Inflammatory macrophage (primary cell): ENCODE results near the gene RRH.
A peak's percentile ranks its signal among the peaks of the same experiment; 100 is the strongest.
"Not testable (repeated sequence)": the region's sequence is repeated elsewhere in the genome, so short reads cannot be mapped to it uniquely, and the experiment has no call there.

ENCODE experiments used
- DNase-seq, 2 donors: peaks; one replicate each; pipeline ENCODE4 v3.0.0-alpha.2; 2020 to 2022
- total RNA-seq, 18 experiments: gene quantifications; one replicate each; lab custom pipeline; 2026; ENCODE audit warnings: mixed read lengths in 6 of 18, inconsistent platforms in 2 of 18; lab: John Stamatoyannopoulos, UW

Gene RRH, protein sequence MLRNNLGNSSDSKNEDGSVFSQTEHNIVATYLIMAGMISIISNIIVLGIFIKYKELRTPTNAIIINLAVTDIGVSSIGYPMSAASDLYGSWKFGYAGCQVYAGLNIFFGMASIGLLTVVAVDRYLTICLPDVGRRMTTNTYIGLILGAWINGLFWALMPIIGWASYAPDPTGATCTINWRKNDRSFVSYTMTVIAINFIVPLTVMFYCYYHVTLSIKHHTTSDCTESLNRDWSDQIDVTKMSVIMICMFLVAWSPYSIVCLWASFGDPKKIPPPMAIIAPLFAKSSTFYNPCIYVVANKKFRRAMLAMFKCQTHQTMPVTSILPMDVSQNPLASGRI
- total RNA-seq, result 0 to 0.43 (median 0.12) reads per million in 18 experiments

DNA sequence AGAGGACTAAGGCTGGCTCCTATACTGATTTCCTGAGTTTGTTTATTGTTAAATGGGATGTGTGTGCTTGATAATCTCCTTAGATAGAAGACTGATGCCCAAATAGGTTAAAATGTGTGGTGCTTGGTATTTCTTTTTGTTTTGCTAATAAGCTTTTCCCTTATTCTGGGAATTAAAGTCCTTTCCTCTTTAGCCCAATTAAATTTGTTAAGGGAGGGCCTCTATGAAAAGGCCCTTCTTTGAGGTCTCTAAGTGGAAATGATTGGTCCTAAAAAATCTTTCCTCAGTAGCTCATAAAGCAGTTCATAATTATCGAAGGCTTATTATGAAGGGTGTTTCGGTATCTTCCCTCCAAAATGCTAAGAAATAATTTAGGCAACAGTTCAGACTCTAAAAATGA is at the start of gene RRH:
Gene RRH (plus strand): TSS at position 301 of the 400 bp plus-strand sequence. CDS start 56 bp downstream, at position 357.
- no peak for DNase-seq

DNA sequence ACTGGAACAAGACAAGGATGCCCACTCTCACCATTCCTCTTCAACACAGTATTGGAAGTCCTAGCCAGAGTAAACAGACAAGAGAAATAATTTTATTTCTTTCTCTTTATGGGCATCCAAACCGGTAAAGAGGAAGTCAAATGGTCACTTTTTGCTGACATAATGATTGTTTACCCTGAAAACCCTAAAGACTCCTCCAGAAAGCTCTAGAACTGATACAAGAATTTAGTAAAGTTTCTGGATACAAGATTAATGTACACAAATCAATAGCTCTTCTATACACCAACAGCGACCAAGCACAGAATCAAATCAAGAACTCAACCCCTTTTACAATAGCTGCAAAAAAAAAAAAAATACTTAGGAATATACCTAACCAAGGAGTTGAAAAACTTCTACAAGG is 45.7 kb upstream of the RRH start:
- DNase-seq, result not testable (repeated sequence)

DNA sequence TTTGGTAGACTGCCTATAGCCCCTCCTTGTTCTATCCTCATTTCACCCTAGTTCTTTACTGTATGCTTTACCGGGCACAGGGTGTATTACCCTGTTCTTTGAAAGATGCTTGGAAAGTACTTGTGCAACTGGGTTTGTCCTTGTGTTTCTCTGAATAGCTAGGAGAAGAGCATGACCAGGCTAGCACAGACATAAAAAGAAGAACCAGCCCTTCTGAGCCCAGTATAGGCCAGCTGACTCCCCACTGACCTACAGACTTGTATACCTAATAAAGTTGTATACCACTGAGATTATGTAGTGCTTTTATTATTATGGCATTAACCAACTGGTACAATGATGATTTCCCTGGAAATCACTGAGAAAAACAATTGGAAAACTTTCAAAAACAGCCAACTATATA is 40.9 kb upstream of the RRH start:
- DNase-seq, result no peak

DNA sequence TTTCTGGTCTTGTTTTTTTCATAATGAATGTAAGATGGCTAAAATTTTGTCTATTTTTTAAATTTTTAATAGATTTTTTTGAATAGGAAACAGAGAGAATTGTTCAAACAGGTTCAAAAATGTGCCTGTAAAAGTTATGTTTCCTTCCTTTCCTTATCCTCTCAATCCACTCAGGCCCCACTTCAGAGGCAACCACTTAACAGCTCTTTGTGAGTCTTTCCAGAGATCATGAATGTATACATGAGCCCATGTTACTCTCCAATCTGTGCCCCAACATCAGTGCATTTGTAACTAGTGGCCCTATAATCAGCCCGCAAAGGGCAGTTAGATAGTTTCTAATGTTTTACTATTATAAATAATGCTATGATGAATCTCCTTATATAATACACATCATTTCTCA is 40.0 kb upstream of the RRH start:
- no peak for DNase-seq

DNA sequence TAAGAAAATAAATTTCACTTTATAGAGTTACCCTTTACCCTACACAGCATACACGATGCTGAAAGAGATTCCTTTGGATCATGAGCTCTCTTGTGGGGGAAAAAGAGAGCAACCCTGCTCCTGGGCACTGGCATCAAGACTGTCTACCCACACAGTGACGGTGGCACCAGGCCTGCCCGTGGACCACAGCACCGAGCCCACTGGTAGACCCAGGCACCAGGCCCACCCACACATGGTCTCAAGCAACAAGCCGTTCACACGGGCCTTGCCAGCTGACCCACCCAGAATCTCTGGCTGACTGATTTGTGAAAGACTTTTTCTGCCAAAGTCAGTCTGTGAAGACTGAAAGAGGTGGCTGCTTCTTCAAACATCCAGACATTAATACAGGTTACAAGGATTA is 32.7 kb upstream of the RRH start:
- no peak for DNase-seq

DNA sequence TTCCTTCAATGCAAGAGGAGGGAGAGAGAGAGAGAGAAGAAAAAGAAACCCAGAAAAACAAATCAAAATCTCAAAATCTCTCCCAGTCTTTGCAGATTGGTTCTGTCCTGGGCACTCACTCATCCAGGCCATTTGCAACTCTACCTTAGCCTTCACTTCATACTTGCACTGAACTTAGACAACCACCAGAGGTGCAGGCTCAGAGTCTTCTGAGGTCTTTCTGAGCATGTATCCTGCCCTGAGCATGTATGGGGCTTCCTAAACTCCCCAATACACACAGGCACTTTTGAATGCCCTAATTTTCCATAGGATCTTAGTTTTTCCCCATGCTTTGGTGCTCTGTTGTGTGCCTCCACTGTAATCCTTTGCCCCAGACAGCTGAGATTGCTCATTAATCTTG is 28.9 kb upstream of the RRH start:
- no peak for DNase-seq

DNA sequence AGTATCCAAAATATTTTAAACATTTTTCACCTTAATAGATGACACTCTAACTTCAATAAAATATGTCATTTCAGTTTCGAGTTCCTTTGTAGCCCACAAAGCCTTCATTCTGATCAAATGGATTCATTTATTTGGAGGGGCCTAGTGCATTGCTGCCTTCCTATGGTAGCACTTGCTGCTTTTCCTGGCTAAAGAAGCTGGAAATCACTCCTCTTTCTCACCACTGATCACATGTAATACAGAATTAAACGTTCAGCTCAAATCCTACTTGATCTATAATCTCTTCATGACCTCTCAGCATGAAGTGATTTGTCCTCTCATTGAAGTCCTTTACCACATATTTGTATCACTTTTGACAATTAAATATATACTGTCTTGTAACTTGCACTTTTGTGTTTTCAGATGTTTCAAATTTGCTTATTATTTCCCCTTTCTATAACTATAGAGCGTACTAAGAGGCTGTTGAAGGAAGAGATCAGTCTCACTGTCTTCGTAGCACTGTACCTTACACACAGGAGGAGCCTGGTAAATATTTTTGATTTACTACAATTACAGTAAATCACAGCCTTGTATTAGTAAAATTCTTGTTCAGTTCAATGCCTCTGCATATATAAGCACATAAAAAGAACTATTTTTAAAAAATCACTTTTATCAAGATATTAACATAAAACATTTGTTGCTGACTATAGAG is 26.5 kb upstream of the RRH start:
- DNase-seq, result no peak

DNA sequence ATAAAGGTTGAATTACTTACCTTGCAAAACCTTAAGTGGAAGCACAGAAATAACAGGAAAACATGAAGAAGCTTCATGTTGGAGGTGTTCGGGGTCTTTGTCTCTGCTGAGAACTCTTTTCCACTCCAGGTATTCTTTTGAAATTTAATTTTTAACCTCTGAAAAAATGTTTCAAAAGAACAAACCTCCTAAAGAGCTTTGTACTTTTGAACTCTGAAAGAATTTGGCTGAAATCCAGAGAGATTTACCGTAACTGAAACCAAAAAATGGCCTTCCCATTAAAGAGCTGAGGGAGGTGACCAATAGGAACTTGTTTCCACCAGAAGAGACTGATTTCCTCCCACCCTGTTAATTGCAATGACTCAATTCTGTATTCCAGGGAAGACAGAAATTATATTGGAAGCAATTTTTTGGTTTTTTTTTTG is 25.9 kb upstream of the RRH start, which contains the start of gene CFI:
Gene CFI (minus strand): TSS at position 105 of the 425 bp plus-strand sequence. CDS start 28 bp downstream, at position 77.
- no peak for DNase-seq

DNA sequence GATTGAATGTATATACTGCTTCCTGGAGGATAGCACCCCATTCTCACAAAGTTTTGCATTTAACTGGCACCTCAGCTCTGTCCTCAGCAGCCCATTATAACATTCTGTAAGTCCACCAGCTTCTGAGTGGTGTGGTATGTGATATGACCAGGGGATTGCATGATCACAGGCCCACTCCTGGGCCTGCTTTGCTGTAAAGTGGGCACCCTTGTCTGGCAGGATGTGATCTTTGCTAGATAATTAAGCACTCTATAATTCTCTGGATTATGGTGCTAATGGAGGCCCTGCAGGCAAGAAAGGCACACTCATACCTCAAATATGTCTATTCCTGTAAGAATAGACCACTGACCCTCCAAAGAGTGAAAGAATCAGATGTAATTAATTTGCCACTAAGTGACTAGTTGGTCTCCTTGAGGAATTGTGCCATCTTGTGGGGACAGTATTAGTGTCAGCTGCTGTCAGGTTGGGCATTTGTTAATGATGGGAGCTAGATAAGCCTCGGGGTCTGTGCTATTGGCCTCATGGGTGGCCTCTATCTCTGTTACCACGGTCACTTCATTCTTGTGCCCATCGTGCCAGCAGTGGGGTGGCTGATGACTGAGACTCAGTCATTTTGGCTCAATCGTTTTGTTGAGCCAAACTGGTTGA is 23.7 kb upstream of the RRH start:
- DNase-seq, result peak; percentile 24 to 26

DNA sequence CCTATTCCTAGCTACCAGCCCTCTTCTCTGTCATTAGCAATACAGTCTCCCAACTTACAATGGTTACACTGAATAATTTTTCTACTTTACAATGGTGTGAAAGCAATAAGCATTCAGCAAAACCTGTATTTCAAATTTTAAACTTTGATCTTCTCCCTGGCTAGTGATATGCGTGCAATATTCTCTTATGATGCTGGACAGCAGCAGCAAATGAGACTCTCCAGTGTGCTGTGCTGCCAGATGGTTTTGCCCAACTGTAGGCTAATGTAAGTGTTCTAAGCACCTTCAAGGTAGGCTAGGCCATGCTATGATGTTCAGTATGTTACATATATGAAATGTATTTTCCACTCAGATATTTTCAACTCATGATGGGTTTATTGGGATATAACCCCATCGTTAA is 18.1 kb upstream of the RRH start:
- no peak for DNase-seq

DNA sequence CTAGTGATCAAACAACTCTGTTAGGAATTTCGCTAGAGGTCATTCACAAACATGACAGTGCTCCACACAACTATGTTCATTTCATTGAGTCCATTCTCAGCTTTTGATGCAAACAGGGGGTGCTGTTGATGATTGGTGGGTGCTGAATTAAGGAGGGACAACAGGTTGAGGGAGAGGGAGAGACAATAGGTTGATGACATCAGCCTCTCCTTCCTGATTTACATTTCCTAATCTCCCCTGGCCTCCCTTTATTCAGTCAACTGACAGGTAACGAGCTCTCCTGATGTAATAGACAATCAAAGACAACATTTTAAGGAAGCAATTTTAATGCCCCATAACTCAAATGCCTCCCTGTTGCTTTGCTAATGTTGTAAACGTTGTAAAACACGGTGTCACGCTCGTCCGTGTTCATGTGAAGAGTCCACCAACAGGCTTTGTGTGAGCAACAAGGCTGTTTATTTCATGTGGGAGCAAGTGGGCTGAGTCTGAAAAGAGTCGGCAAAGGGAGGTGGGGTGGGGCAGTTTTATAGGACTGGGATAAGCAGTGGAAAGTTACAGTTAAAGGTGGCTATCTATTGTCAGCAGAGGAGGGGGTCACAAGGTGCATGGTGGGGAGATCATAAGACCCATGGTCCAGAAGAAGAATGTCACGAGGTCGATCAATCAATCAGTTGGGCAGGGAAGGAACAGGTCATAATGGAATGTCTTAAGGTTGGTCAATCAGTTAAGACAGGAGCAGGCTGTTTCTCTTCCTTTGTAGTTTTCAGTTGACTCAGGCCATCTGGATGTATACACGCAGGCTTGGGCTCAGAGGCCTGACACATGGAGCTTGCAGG is 17.0 kb upstream of the RRH start:
- no peak for DNase-seq

DNA sequence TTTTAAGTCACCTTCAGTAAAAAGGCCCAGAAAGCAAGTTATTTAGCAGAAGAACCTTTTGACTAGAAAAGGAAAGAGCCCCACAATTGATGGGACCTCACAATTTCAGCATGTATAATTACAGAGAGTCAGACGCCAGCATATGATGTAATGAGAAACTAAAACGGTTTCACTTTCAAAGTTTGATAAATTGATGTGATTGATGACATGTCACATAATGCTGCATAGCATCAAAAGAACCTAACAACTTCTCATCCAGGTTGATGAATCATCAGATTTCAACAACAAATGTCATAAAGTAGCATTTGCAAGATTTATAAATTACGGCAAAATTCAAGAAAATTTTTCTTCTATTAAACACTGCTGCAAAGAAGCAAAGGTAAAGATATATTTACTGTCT is 16.1 kb upstream of the RRH start:
- no peak for DNase-seq

DNA sequence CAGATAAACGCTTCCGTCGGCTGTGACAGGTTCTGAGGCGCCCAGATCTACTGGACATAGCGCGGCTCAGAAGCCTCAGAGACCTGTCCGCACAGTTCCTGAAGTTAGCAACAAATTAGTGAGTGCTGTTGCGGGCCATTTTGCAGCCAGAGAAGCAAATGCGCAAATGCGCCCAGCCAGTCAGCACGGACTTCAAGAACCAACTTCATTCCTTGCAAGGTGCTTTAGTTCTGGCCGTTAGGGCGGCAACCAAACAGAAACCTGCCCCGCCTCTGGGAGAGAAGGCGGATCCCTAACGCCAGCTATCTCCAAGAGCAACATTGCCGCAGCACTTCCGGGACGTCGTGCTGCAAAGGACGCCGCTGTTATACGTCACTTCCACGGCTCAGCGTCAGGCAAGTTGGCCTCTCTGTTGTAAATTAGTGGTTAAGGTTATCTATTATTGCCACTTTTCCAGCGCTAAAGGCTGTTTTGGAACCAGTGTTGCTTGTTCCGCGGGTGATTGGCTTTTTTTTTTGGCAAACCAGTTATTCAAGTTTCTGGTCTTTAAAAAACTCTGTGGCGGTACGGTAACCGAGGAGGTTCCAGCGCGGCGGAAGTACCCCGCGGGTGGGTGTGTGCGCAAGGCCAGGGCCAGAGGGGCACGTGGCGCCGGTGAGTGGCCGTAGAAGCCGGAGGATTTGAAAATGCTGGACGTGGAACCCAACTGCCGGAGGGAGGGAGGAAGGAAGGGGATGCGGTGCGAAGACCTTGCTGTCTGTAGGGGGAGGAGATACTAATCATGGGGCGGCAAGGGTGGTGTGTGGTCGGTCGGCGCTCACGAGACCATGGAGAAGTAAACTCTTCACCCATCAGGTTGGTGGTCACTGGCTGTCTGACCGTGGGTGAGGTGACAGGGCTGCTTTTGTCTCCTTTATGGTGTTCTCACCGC is 12.4 kb upstream of the RRH start, which contains the start of gene GAR1:
Gene GAR1 (plus strand): TSS at position 612 of the 931 bp plus-strand sequence. CDS start 403 bp downstream, outside the sequence.
- peak; percentile 93 to 96 for DNase-seq

DNA sequence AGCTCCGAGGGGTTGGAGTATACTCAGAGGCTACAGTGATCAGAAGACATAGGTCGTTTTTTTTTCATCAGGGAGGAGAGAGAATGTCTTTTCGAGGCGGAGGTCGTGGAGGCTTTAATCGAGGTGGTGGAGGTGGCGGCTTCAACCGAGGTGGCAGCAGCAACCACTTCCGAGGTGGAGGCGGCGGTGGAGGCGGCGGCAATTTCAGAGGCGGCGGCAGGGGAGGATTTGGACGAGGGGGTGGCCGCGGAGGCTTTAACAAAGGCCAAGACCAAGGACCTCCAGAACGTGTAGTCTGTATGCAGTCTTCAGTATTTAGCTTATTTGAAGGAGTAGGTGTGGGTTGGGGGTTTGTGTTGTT is 11.7 kb upstream of the RRH start:
- DNase-seq, result no peak

DNA sequence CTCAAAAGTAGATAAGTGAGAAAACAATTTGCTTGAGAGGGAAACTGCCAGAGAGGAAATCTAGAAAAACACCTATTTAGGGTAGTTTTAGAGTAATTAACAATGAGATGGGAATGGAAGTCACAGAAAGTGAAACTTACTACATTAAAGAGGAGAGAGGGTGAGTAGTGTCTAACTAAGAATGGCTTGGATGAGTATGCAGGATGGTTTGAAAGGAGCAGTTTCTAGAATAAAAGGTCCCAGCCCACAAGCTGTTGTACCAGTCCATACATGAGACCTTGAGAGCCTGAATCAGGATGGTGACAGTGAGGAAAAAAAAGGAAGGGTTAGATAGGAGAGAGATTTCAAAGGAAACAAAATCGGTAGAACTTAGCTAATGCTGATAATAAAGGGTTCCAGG is 10.9 kb upstream of the RRH start:
- no peak for DNase-seq

DNA sequence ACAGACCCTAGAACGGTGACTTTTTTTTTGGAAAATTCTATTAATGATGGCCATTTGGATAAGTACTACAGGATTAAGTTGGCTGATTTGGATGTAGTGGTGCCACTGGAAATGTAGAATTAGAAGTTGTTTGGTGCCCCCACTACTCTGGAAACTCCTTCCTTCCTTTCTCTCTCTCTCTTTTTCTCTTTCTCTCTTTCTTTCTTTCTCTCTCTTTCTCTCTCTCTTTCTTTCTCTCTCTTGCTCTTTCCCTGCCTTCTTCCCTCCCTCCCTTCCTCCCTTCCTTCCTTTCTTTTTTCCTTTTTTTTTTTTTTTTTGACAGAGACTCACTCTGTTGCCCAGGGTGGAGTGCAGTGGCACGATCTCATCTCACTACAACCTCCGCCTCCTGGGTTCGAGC is 9.5 kb upstream of the RRH start:
- no peak for DNase-seq

DNA sequence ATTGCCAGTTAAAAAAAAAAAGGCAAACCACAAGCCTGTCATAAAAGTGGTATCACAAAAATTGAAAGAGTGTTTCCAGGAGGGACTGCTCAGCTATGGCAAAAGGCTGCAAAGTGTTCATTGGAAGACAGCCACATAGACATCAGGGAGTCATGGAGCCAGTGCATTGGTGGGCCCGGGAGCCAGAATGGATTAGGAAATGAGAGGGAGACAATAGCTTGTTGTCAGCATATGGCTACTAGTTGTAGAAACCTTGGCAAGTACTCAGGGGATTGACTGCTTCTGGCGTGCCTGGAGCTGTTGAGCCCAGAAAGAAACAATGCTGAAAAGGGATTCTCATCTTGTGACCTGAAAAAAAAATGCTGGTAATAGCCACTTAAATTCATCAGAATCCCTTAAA is 7.2 kb upstream of the RRH start:
- DNase-seq, result no peak

DNA sequence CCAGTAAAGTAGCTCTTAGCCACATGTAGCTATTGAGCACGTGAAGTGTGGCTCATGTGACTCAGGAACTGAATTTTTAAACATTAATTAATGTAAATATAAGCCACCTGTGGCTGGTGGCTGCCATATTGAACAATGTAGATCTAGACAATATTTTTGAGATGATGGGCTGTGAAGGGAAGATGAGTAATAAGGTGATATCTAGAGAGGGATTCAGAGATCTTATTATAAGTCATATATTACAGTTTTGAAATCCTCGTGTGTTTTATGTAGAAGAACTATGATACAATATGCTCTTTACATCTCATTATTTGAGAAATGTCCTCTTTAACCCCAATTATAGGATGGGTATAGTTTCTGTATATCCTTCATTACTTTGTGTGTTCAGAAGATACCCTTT is 6.6 kb upstream of the RRH start:
- no peak for DNase-seq

DNA sequence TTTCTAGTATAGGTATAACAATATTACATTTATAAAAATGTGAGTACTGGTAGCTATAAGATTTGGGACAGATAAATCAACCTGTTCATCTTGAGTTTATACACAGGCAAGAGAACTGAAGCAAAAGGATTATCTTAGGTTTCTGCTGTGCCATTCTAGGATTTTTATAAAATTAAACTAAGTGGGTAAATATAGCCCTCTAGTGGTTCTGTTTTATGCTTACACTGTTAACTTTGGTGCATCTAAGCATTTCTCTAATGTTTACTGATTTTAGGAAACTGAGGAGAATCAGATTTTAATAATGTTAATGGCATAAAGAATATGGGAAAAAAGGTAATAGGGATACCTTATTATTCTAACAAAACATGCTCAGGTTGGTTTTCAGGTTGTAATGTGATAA is 1.1 kb upstream of the RRH start:
- DNase-seq, result peak; percentile 6 to 51

DNA sequence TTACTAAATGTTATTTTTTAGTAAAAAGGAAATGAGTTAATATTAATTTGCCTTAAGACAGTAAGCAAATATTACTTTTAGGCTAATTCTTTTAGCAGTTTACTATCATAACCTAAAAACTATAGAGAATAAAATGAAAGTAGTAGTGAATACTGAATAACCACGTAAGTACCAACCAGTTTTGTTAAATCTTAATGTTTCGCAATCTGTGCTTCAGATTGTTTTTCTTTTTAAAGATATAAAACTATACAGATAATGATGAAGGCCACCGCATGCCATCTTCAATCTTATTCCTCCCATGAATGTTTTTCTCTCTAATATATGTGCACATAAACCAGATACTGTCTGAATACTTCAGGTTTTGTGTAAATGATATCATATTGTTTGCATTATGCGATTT is 6.0 kb downstream of the RRH start:
- DNase-seq, result no peak

DNA sequence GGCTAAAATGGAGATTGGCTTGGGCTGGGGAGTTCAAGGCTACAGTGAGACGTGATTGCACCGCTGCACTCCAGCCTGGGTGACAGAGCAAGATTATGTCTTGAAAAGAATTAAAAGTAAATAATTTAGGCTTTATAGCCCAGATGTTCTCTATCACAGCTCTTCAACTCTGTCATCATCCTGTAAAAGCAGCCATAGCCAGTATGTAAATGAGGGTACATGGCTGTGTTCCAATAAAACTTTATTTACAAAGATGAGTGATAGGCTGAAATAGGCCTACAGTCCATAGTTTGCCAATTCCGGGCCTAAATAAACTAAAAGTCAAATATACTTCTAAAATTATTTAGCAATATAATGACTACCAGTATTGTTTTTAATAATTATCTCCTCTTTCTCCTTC is 9.2 kb downstream of the RRH start:
- no peak for DNase-seq
